ENCODE data around the gene NELFCD.

DNA sequence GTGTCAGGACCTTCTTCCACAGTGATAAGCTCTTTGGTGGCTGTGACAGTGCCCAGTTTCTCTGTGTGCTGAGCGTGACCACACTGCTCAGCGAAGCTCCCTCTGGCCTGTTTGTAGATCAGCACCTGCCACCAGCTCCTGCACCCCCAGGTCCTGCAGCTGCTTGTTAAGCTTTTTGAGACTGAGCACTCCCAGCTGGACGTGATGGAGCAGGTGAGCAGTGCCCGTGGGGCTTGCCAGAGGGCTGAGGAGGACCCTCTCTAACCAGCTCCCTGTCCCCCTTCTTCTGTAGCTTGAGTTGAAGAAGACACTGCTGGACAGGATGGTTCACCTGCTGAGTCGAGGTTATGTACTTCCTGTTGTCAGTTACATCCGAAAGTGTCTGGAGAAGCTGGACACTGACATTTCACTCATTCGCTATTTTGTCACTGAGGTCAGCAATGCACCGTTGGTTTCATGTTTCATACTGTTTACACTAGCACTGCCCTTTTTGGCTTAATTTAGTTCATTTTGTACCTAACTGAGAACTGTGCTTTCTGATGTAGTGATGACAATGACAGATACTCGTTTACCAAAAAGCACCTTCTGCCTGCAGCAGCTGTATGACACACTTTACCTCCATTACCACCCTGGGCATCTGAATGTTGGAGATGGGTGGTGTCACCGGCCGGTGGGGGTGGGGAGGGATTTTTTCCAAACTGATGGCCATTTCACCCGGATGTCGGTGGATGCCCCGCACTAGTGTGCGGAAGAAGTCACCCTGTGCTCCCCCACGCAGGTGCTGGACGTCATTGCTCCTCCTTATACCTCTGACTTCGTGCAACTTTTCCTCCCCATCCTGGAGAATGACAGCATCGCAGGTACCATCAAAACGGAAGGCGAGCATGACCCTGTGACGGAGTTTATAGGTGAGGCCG is 12.5 kb downstream of the NELFCD start:
- TF ChIP-seq, protein P1, sequence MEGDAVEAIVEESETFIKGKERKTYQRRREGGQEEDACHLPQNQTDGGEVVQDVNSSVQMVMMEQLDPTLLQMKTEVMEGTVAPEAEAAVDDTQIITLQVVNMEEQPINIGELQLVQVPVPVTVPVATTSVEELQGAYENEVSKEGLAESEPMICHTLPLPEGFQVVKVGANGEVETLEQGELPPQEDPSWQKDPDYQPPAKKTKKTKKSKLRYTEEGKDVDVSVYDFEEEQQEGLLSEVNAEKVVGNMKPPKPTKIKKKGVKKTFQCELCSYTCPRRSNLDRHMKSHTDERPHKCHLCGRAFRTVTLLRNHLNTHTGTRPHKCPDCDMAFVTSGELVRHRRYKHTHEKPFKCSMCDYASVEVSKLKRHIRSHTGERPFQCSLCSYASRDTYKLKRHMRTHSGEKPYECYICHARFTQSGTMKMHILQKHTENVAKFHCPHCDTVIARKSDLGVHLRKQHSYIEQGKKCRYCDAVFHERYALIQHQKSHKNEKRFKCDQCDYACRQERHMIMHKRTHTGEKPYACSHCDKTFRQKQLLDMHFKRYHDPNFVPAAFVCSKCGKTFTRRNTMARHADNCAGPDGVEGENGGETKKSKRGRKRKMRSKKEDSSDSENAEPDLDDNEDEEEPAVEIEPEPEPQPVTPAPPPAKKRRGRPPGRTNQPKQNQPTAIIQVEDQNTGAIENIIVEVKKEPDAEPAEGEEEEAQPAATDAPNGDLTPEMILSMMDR (conservative IDR thresholded peaks at IDR 0.05; ENCODE audit: low read depth, low read length): no peak
- TF ChIP-seq EZH2 (IDR thresholded peaks at IDR 0.05; ENCODE audit: low read length, unreplicated experiment) (no peak), EZH2phosphoT487 (IDR thresholded peaks at IDR 0.05; ENCODE audit: borderline replicate concordance, low read length) (no peak)

Measured in PC-3 (cell line).